Measurements from ENCODE around the gene RPTN. TPM values are rescaled to one million over a fixed set of nuclear protein-coding genes. Genes with fewer than 3 reads are reported as not detected.

The RPTN gene
- total RNA-seq, result not detected in 2 replicates

GRCh38 chr1:152159144-152159543 is at the start of gene RPTN:
Gene RPTN, minus strand, starts transcription at chr1:152159228. Its CDS starts 1,339 bp downstream, at chr1:152157889.

GRCh38 chr1:152115344-152115743 is 43.7 kb downstream of the RPTN start, which contains the start of gene TCHH:
Gene TCHH, minus strand, starts transcription at chr1:152115444. Its CDS starts 1,364 bp downstream, at chr1:152114080.

Other genes starting within 250 kb of the RPTN start
- 8.8 and 10.7 TPM in 2 replicates for gene THEM4, start 249.7 kb downstream of the RPTN start, total RNA-seq
- gene S100A10, start 165.4 kb downstream of the RPTN start, total RNA-seq, result 46.0 and 55.6 TPM in 2 replicates
- 176 and 199 TPM in 2 replicates for gene S100A11, start 122.2 kb downstream of the RPTN start, total RNA-seq
- not detected in 2 replicates for gene TCHHL1, start 70.2 kb downstream of the RPTN start, total RNA-seq
- under 0.01 and 0.14 TPM in 2 replicates for gene TCHH, start 43.8 kb downstream of the RPTN start, total RNA-seq
- gene HRNR, start 65.0 kb upstream of the RPTN start, total RNA-seq, result not detected in 2 replicates
- not detected in 2 replicates for gene FLG, start 166.0 kb upstream of the RPTN start, total RNA-seq
- gene FLG2, start 200.8 kb upstream of the RPTN start, total RNA-seq, result not detected in 2 replicates

Data from placental pericyte (primary cell).